GM18502 (cell line): Measurements from ENCODE around the gene CGB5.
"Not testable (repeated sequence)": the region's sequence is repeated elsewhere in the genome, so short reads cannot be mapped to it uniquely, and the experiment has no call there.

Experiments used
- ATAC-seq: cut with Tn5 transposase; IDR thresholded peaks from one replicate; pipeline ENCODE4 v1.9.1; 2021; ENCODE audit warnings: mild to moderate bottlenecking; ENCODE audit not compliant: unreplicated experiment, poor library complexity

CGB5 gene

DNA sequence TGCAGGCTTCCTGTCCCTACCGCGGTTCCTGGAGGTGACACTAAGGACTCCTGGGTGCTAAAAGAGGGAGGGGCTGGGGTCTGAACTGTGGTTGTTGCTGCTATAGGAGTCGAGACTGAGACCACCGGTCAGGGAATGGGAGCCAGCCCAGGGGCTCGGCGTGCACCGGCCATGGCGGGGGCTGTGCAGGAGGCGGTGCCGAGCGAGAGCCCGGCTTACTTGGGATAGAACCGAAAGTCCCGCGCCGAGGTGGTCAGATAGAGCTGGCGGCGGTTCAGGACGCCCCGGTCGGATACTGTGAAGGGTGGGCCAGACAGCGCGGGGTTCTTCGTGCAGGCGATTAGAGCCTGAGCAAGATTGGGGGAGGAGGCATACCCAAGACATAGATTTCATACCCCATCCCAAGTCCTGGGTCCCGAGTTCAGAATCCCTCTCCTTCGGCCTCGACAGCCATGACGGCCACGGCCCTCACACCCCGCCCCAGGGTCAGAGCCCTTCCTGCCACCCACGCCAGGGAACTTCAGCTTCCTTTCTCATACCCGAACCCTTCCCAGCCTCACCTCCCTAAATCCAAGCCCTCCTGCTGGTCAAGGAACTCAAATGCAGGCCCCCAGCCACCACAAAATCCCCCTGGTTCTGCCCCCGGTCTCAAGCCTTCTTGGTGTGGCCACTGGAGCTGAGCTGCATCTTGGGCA lies 13.4 kb downstream of the CGB5 start:
- ATAC-seq, result not testable (repeated sequence)

- no peak for ATAC-seq
Measured at GRCh38 chr19:49057636-49058234, 14.1 kb downstream of the CGB5 start, which contains the start of gene CGB7. Gene CGB7, minus strand, starts transcription at chr19:49057749. Its CDS starts 2,374 bp downstream, at chr19:49055375.

DNA sequence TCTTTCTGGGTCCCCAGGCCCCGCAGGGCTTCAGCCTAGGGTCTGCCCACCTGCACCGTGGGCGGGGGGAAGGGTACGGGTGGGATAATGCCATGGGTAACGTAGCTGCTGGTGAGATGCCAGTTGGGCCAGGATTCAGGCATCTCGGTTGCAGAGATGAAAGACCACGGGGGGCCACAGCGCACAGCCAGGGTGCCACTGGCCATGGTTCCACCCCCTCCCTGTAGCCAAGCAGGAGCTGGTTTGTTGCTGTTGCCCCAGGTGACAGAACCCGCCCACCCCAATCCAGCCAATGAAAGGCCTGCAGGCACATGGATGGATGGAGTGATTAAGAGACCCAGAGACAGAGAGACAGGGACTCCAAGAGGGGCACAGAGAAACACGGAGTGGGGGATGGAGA lies 14.9 kb downstream of the CGB5 start:
- ATAC-seq, result no peak

GRCh38 chr19:49059053-49059452 lies 15.4 kb downstream of the CGB5 start:
- no peak for ATAC-seq

- no peak for ATAC-seq
Measured at GRCh38 chr19:49061000-49061399, 17.4 kb downstream of the CGB5 start.

- ATAC-seq, result no peak
Measured at GRCh38 chr19:49061445-49061844, 17.8 kb downstream of the CGB5 start.

GRCh38 chr19:49064029-49064629 lies 20.5 kb downstream of the CGB5 start:
- ATAC-seq, result no peak

GRCh38 chr19:49064768-49065611 lies 21.3 kb downstream of the CGB5 start, which contains the start of gene NTF4:
Gene NTF4, minus strand, starts transcription at chr19:49064818. Its CDS starts 2,821 bp downstream, at chr19:49061997.
- no peak for ATAC-seq

- ATAC-seq, result no peak
Measured at GRCh38 chr19:49065905-49066512, 22.4 kb downstream of the CGB5 start.

GRCh38 chr19:49067554-49067953 lies 23.9 kb downstream of the CGB5 start:
- ATAC-seq, result no peak

DNA sequence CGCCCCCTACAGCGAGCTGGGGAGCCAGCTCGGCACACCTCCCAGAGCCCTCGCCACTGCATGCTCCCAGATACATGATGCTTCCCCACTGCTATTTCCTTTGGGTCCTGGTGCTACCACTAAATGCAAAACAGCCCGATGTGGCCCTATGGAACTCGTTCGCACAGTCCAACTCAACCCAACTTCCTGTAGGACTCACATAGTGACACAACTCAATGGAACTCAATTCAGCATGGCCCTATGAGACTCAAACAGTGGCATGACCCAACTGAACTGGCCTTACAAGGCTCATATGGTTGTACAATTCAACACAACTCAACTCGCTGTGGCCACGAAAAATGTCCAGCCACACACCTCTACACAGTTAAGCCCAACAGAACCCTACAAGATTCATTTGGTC lies 25.4 kb downstream of the CGB5 start:
- no peak for ATAC-seq

DNA sequence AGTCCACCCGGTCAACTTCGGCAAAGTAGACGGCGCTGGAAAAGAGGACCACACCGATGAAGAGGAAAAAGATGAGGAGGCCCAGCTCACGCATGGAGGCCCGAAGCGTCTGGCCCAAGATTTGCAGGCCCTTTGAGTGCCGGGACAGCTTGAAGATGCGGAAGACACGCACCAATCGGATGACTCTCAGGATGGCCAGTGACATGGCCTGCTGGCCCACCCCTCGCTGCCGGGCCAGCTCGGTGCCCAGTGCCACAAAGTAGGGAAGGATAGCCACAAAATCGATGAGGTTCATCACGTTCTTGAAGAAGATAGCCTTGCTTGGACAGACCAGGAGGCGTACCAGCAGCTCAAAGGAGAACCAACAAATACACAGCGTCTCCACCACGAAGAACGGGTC lies 26.8 kb downstream of the CGB5 start:
- ATAC-seq, result no peak

DNA sequence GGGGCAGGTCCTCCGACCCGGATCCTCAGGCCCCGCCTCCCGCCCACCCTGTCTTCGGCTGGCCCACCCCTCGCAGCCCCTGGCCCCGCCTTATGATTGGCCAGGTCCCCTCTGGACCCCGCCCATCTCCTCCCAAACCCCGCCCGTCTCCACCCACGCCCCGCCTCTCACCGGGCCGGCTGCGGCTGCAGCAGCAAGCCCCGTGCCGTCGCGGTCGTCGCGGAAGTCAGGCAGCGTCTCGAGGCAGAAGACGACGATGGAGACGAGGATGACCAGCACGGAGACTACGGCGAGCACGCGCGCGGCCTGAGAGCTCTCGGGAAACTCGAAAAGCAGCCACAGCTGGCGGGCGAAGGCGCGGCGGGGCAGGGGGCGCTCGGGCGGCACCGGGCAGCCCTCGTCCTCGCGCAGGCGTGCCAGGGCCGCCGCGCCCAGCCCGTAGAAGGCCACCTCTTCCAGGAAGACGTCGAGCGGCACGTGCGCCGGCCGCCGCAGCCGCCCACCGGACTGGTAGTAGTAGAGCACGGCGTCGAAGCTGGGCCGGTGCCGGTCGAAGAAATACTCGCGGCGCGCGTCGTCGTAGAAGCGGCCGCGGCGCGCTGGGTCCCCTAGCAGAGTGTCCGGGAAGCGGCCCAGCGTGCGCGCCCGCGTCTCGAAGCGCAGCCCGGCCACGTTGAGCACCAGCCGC lies 28.4 kb downstream of the CGB5 start:
- no peak for ATAC-seq

- ATAC-seq, result no peak
Measured at GRCh38 chr19:49073514-49074378, 30.1 kb downstream of the CGB5 start.

DNA sequence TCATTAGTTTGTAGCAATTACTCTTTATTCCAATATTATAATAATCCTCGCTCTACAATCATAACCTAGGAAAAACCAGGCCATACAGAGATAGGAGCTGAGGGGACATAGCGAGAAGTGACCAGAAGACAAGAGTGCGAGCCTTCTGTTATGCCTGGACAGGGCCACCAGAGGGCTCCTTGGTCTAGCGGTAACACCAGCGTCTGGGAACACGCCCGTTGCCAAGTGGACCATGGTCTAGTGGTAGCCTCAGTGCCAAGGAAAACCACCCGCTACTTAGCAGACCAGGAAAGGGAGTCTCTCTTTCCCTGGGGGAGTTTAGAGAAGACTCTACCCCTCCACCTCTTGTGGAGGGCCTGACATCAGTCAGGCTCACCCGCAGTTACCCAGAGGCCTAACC lies 31.2 kb downstream of the CGB5 start:
- ATAC-seq, result not testable (repeated sequence)

DNA sequence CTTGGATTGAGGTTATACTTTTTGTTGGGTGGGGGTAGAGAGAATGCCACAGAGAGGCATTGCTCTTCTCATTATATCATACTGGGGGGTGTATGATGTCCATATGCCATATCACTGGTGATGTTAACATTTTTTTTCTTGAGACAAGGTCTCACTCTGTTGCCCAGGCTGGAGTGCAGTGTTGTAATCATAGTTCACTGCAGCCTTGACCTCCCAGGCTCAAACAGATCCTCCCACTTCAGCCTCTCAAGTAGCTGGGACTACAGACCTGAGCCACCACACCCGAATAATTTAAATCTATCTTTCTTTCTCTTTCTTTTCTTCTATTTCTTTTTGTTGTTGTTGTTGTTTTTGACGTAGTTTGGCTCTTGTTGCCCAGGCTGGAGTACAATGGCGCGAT lies 36.7 kb downstream of the CGB5 start:
- no peak for ATAC-seq

- no peak for ATAC-seq
Measured at GRCh38 chr19:49081273-49081672, 37.6 kb downstream of the CGB5 start.

DNA sequence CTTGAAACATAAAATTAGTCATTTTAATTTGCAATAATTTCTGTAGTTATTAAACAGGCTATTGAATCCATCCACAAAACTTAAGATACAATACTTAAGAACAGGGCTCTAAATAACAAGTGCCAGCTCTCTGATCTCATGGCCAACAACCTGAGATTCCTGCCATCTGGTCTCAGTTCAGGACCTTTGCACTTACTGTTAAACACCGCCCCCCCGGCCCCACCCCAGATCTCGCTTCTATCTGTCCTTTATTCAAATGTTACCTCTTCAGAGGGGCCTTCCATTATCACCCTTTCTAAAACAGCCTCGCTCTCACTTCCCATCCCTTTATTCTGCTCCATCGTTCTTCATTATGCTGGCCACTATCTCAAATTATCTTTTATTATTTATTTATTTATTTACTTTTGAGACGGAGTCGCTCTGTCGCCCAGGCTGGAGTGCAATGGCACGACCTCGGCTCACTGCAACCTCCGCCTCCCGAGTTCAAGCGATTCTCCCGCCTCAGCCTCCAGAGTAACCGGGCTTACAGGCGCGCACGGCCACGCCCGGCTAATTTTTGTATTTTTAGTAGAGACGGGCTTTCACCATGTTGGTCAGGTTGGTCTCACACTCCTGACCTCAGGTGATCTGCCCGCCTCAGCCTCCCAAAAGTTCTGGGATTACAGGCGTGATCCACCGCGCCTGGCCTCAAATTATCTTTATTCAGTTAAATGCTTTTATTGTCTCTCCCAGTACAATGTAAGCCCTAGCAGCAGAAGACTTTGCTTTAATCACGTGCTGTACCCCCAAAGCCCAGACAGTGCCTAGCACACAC lies 40.8 kb downstream of the CGB5 start:
- ATAC-seq, result no peak
